ENCODE data around the gene PIGO.

GRCh38 chr9:35054871-35055644, 41.3 kb downstream of the PIGO start:
- no peak for TF ChIP-seq CTCF (IDR thresholded peaks at IDR 0.05)
- TF ChIP-seq POLR2A (IDR thresholded peaks at IDR 0.05), result no peak
- TF ChIP-seq POLR2AphosphoS5 (IDR thresholded peaks at IDR 0.05), result no peak

All from breast epithelium (tissue), 3 donors.